ENCODE measurements around the gene CERS3.

The CERS3 gene

DNA sequence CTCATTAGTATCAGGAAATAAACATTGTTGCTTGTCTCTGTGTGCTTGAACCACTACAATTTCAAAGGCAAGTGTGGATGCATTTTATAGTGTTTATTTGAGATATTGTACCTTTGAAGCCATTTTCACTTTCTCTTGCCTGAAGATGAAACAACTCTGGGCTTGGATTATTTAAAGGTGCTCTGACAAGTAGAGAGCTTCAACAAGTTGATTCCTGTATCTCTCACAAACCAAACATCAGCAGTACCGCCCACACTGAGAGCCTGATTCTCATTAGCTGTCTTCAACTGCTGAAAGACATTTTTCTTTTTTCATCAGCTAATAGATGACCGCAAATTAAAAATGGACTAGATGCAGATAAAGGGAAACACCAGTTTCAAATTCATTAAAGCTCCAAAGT, 806 bp upstream of the CERS3 start:
- DNase-seq (ENCODE audit: low spot score): no peak

DNA sequence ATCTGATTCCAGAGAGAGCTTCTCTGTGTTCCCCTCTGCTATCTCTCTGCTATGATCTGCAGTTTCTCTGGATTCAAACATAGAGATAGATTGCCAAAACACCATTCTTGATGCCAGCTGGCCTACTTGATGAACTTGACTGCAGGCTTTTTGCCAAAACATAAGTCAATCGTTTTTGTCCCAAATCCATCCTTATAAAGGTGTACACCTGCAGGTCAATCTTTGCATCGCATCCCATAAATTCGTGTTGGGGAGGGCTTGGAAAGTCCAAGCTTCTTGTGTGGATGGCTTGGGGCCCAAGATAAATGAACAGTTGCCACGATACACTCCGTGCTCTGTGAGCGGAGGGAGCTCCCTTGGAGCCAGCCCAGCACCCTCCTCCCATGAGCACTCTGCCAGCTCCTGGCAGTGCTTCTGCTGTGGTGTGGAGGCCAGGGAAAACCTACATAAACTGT, 2.7 kb downstream of the CERS3 start:
- no peak for DNase-seq (ENCODE audit: low spot score)

- no peak for DNase-seq (ENCODE audit: low spot score)
These were observed 3.3 kb downstream of the CERS3 start for GRCh38 chr15:100525436-100525835.

GRCh38 chr15:100524326-100524725, 4.4 kb downstream of the CERS3 start:
- no peak for DNase-seq (ENCODE audit: low spot score)

GRCh38 chr15:100521907-100522306, 6.8 kb downstream of the CERS3 start:
- no peak for DNase-seq (ENCODE audit: low spot score)

DNA sequence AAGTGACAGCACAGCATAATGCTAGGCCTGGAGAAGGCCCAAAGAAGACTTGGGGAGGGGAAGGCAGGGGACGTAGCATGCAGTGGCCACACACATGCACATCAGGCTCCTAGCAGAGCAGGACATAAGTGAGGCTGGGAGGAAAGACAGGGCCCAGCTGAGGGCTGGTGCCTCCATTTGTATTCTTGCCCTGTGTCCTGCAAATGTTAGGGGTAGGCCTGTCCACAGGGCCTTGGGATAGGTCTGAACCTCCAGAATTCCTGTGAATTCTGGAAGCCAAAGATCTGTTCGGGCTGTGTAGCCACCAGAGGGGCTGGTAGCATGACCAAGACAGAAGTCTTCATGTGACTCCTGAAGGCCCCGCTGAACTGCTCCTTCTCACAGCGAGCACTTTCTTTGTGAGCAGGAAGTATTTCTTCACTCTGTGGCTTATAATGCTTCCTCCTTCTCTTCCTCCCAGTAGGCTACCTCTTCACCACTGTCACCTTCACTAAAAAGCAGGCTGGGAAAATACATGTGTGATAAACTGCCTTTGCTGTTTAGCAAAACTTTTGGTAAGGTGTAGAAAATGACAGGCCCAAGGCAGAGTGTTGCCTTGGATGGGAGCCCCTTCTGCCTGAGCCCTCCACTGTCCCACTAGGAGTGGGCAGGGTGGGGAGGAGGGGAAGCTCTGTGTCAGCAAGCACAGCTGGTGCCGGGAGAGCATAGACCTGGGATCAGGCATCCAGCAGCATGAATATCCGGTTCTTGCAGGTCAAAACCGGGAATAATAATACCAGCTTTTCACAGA, 8.4 kb downstream of the CERS3 start:
- peak; percentile 8 for DNase-seq (ENCODE audit: low spot score)

- no peak for DNase-seq (ENCODE audit: low spot score)
These were observed 10.9 kb downstream of the CERS3 start for GRCh38 chr15:100517846-100518245.

DNA sequence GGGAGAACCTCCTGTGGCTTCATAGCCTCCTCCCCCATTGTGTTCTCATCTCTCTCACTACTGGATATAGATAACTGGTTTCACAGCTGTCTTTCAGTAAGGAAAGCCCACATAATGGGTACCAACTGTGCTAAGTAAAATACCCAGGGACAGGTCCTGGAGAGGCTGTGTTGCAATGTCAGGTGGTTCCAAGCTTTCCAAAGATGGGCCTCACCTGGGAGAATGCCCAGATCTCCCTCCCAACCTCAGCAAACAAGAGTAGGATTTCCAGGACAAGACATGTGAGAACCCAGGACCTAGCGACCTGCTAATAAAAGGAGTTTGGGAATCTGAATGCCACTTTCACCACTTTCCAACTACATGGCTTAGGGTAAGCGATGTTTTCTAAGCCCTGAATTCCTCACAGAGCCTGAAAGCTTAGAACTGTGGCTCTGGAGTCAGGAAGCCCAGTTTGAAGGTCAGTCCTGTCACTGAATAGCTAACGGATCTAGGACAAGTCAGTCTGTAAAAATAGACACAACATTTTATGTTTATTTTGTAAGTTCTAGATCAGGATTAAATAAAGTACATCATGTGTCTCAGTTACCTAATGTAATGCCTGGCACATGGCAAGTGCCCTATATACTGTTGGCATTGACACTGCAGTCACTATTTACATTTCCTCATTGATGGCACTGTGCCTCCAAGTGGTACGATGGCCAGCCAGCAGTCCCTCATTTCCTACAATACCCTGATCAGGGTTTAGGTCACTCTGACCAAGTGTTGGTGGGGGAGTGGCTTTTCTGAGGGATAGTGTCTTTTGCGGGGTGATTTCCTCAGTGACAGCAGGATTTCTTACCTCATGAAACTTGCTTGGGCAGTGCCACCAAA, 11.9 kb downstream of the CERS3 start:
- no peak for DNase-seq (ENCODE audit: low spot score)

GRCh38 chr15:100515758-100516157, 13.0 kb downstream of the CERS3 start:
- DNase-seq (ENCODE audit: low spot score): no peak

GRCh38 chr15:100508641-100509300, 20.0 kb downstream of the CERS3 start:
- no peak for DNase-seq (ENCODE audit: low spot score)

- no peak for DNase-seq (ENCODE audit: low spot score)
These were observed 26.1 kb downstream of the CERS3 start for GRCh38 chr15:100502651-100503050.

- DNase-seq (ENCODE audit: low spot score): no peak
These were observed 27.6 kb downstream of the CERS3 start for GRCh38 chr15:100501117-100501516.

- DNase-seq (ENCODE audit: low spot score): no peak
These were observed 28.3 kb downstream of the CERS3 start for GRCh38 chr15:100500226-100500990.

DNA sequence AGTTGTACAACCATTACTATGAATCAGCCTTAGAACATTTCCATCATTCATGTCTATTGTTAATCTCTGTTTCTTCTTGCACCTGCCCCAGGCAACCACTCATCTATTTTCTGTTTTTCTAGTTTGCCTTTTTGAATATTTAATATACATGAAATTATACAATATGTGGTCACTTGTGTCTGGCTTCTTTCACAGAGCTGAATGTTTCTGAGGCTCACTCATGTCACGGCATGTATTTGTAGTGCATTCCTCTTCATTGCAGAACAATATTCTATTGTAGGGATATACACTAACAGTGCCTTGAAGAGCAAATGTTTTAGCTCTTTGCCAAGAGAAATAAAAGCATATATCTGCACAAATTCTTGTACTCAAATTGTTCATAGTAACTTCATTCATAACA, 32.9 kb downstream of the CERS3 start:
- no peak for DNase-seq (ENCODE audit: low spot score)

GRCh38 chr15:100493213-100493612, 35.5 kb downstream of the CERS3 start:
- DNase-seq (ENCODE audit: low spot score): no peak

GRCh38 chr15:100484443-100484842, 44.3 kb downstream of the CERS3 start:
- no peak for DNase-seq (ENCODE audit: low spot score)

DNA sequence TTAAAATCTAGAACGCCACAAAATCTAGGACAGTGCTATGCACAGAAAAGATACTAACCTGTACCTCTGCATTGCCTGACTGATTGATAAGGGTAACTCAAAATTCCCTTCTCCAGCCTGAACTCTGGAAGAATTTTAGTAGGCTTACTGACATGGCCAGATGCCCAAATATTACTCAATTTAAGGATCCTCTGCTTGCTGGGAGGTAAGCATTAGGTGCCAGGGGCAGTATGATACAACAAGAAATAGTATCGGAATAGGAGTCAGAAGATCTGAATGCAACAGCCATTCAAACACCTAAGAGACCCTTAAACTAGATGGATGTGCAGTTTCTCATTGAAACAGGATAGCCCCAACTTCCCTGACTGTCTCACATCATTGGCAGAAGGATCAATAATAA, 45.4 kb downstream of the CERS3 start:
- no peak for DNase-seq (ENCODE audit: low spot score)

GRCh38 chr15:100476805-100477204, 51.9 kb downstream of the CERS3 start:
- DNase-seq (ENCODE audit: low spot score): no peak

DNA sequence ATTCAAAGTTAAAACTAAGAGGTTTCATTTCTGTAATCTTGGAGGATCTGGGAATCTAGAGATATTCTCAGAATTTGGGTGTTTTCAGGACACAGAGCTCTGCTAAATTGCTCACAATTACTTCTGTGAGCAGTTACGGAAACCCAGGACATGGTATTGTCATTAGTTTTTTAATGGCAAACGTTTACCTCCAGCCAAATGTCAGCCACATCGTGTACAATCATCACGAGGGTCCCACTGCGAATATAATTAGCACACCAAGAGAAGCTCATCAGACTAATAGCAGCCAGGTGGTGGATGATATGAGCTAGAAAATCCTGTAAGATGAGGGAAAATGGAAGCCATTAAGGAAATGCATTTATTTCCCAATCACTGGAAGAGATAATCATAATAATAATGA, 56.0 kb downstream of the CERS3 start:
- DNase-seq (ENCODE audit: low spot score): no peak

GRCh38 chr15:100471933-100472332, 56.8 kb downstream of the CERS3 start:
- DNase-seq (ENCODE audit: low spot score): no peak

DNA sequence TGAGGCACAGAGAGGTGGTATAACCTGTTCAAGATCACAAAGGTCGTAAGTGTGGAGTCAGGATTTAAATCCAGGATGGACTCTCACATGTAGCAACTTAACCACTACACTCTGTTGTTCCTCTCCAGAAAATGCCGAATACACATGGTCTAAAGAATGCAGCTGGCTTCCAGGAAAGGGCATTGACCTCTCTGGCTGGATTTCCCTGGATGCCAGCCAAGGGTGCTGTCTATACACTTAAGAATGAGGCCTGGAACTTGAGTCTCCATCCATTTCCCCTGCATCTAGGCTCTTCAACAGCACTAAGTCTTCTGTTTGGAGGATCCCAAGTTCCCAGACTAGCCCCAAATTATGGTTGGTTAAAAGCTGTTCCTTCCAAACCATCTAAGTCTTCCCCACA, 60.5 kb downstream of the CERS3 start:
- no peak for DNase-seq (ENCODE audit: low spot score)

DNA sequence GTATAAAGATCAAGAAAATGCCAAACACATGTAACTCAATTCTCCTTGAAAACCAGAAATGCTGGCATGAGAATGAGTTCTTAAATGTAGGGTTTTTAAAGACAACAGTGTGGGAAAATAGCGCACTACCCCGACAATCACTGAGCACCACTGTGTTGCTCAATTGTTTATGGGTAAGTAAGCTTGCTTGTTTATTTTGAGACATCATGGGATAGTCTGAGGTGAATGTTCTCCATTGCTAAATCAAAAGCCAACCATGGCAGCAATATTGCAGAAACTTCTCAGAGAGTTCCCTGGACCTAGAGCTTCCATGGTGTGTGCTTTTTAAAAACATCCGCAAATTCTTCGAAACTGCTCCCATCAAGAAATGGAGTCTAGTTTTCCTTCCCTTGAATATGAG, 62.7 kb downstream of the CERS3 start:
- no peak for DNase-seq (ENCODE audit: low spot score)
